ENCODE measurements around the gene IGSF9B. TPM values are rescaled to one million over a fixed set of nuclear protein-coding genes. Genes with fewer than 3 reads are reported as not detected.

Gene IGSF9B
- total and polyA plus RNA-seq, 9 of the 15 experiments (the other 6 are each of a cell fraction or from before 2014, with no cell fraction given), result 0.09 TPM; not detected in 8

DNA sequence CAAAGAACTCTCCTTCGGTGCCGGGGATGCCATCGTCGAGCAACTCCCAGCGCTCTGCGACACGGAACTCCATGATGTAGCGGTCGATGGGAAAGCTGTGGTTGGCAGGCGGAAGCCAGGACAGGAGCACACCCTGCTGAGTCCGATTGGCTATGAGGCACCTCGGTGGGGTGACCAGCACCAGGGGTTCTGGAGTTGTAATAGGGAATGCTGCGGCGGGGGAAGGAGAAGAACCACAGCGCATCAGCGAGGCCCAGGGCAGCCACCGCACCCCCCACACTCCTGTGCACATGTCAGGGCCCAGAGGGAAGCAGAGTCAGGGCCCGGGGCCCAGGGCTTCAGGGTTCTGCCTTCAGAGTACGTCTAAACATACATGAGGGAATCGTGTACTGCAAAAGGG lies 31.0 kb downstream of the IGSF9B start (continued):
- TF ChIP-seq PBX2 (CRISPR knock-in tag; IDR thresholded peaks at IDR 0.05; ENCODE audit: low read depth), result no peak
- TF ChIP-seq PBX2 (tag; conservative IDR thresholded peaks at IDR 0.05; ENCODE audit: low read depth), result no peak
- TF ChIP-seq NR4A1 (CRISPR knock-in tag; IDR thresholded peaks at IDR 0.05), result no peak
- no peak for TF ChIP-seq NR4A1 (tag; IDR thresholded peaks at IDR 0.05)
- TF ChIP-seq SAFB2 (IDR thresholded peaks at IDR 0.05; ENCODE audit: borderline replicate concordance, low read depth, low read length, severe bottlenecking), result no peak
- no peak for TF ChIP-seq RBM34 (IDR thresholded peaks at IDR 0.05; ENCODE audit: borderline replicate concordance, insufficient read depth, low read length)

GRCh38 chr11:133924661-133925060 lies 32.1 kb downstream of the IGSF9B start:
- H2AFZ ChIP-seq (ENCODE audit: low read depth, low read length), result no peak overlapping the region
- H3K4me1 ChIP-seq (replicated peaks in 1 of 2; ENCODE audit: control insufficient read depth in 2 of 2, insufficient read depth in 2 of 2, low read length in 2 of 2), result 0 out of 5 replicates have a peak, but pooled peaks cover 0 to 6% of the 10 kb centered on the region in 2 experiments
- H3K9me3 ChIP-seq (replicated peaks; ENCODE audit: control insufficient read depth, insufficient read depth, low read depth, low read length), result no peaks in the 10 kb centered on the region
- no peak overlapping the region for H3K9ac ChIP-seq (ENCODE audit: insufficient read depth in 1 of 2, low read depth in 2 of 2, low read length in 2 of 2)
- no TSS peak for BruUV-seq (replicated peaks)
- intact Hi-C loops (cut with micrococcal nuclease), result loop anchor here (5.0 to 10.0 kb wide), 3 partner anchors 110 to 850 kb away; no protein-coding TSS in a partner anchor
- no peak overlapping the region for H3K4me3 ChIP-seq
- in situ Hi-C loops (cut with MboI), result loop anchor here (10.0 kb wide), 1 partner anchor 220 kb away; no protein-coding TSS in a partner anchor
- peaks cover 8 to 66% of the 10 kb centered on the region in 2 experiments; a peak in 4 of 5 replicates for H3K27me3 ChIP-seq (ENCODE audit: control insufficient read depth in 2 of 2, insufficient read depth in 2 of 2, low read length in 2 of 2)
- H3K79me2 ChIP-seq (ENCODE audit: control insufficient read depth, insufficient read depth, low read length), result no peaks in the 10 kb centered on the region
- H3K9me1 ChIP-seq (ENCODE audit: control insufficient read depth, insufficient read depth, low read length), result no peaks in the 10 kb centered on the region
- WGBS (ENCODE audit: insufficient coverage, low coverage, missing lambda C conversion rate), result 1% methylated on average over 10 of the region's 11 CpGs
- DNase-seq (ENCODE audit: extremely low read depth in 1 of 4, low spot score in 3 of 4) (no peak), FAIRE-seq (no peak), ATAC-seq (no peak)
- H3K36me3 ChIP-seq (ENCODE audit: control insufficient read depth, insufficient read depth, low read length), result no peaks in the 10 kb centered on the region
- H4K20me1 ChIP-seq (replicated peaks; ENCODE audit: control insufficient read depth, insufficient read depth, low read length), result peaks cover 10% of the 10 kb centered on the region
- CTCF ChIA-PET (ENCODE audit: low intra/inter-chr PET ratio), result no interaction called here
- POLR2A ChIA-PET, result no interaction called here
- H3K27ac ChIP-seq (ENCODE audit: extremely low read depth, low read depth, low read length), result no peak overlapping the region
- H3K4me2 ChIP-seq (ENCODE audit: insufficient read depth, low read length), result no peak overlapping the region
- TF ChIP-seq ZNF354B (CRISPR knock-in tag; IDR thresholded peaks at IDR 0.05) (no peak), HIVEP1 (CRISPR knock-in tag; IDR thresholded peaks at IDR 0.05) (no peak), SOX6 (IDR thresholded peaks at IDR 0.05) (no peak), SIRT6 (IDR thresholded peaks at IDR 0.05; ENCODE audit: low read depth, low read length) (no peak), JUNB (CRISPR knock-in tag; conservative IDR thresholded peaks at IDR 0.05) (no peak)
- TF ChIP-seq, protein P1, sequence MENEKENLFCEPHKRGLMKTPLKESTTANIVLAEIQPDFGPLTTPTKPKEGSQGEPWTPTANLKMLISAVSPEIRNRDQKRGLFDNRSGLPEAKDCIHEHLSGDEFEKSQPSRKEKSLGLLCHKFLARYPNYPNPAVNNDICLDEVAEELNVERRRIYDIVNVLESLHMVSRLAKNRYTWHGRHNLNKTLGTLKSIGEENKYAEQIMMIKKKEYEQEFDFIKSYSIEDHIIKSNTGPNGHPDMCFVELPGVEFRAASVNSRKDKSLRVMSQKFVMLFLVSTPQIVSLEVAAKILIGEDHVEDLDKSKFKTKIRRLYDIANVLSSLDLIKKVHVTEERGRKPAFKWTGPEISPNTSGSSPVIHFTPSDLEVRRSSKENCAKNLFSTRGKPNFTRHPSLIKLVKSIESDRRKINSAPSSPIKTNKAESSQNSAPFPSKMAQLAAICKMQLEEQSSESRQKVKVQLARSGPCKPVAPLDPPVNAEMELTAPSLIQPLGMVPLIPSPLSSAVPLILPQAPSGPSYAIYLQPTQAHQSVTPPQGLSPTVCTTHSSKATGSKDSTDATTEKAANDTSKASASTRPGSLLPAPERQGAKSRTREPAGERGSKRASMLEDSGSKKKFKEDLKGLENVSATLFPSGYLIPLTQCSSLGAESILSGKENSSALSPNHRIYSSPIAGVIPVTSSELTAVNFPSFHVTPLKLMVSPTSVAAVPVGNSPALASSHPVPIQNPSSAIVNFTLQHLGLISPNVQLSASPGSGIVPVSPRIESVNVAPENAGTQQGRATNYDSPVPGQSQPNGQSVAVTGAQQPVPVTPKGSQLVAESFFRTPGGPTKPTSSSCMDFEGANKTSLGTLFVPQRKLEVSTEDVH (IDR thresholded peaks at IDR 0.05; ENCODE audit: low read depth, partially characterized antibody), result no peak
- TF ChIP-seq, protein P2, sequence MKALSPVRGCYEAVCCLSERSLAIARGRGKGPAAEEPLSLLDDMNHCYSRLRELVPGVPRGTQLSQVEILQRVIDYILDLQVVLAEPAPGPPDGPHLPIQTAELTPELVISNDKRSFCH (CRISPR knock-in tag; IDR thresholded peaks at IDR 0.05), result no peak
- TF ChIP-seq, protein P2 (tag; IDR thresholded peaks at IDR 0.05), result no peak
- TF ChIP-seq, protein P3, sequence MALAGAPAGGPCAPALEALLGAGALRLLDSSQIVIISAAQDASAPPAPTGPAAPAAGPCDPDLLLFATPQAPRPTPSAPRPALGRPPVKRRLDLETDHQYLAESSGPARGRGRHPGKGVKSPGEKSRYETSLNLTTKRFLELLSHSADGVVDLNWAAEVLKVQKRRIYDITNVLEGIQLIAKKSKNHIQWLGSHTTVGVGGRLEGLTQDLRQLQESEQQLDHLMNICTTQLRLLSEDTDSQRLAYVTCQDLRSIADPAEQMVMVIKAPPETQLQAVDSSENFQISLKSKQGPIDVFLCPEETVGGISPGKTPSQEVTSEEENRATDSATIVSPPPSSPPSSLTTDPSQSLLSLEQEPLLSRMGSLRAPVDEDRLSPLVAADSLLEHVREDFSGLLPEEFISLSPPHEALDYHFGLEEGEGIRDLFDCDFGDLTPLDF (CRISPR knock-in tag; IDR thresholded peaks at IDR 0.05), result no peak
